GM19397 (cell line): ENCODE results near the gene ZNF582.

Source experiments
- ATAC-seq: cut with Tn5 transposase; IDR thresholded peaks from one replicate; pipeline ENCODE4 v1.9.1; 2021; ENCODE audit warnings: mild to moderate bottlenecking, moderate library complexity; ENCODE audit not compliant: unreplicated experiment

ZNF582 gene

GRCh38 chr19:56393119-56394012 is at the start of gene ZNF582:
ZNF582 (minus strand) TSS chr19:56393534; CDS start chr19:56391752, 1,782 bp downstream.
- ATAC-seq, result peak; percentile 90

GRCh38 chr19:56441206-56441792 is 48.0 kb upstream of the ZNF582 start:
- ATAC-seq, result no peak

- ATAC-seq, result no peak
Measured at GRCh38 chr19:56423985-56424353, 30.6 kb upstream of the ZNF582 start.

- no peak for ATAC-seq
Measured at GRCh38 chr19:56423276-56423984, 30.1 kb upstream of the ZNF582 start.

GRCh38 chr19:56405062-56405461 is 11.7 kb upstream of the ZNF582 start:
- ATAC-seq, result no peak

GRCh38 chr19:56404705-56405056 is 11.3 kb upstream of the ZNF582 start:
- no peak for ATAC-seq

- peak; percentile 86 for ATAC-seq
Measured at GRCh38 chr19:56403764-56404704, 10.7 kb upstream of the ZNF582 start, which contains the start of gene ZNF583. ZNF583 (plus strand) TSS chr19:56404332; CDS start chr19:56407115, 2,783 bp downstream.

GRCh38 chr19:56403261-56403660 is 9.9 kb upstream of the ZNF582 start:
- ATAC-seq, result peak; percentile 5

- ATAC-seq, result no peak
Measured at GRCh38 chr19:56400485-56400884, 7.2 kb upstream of the ZNF582 start.

GRCh38 chr19:56398809-56399208 is 5.5 kb upstream of the ZNF582 start:
- ATAC-seq, result no peak

GRCh38 chr19:56383826-56384605 is 9.3 kb downstream of the ZNF582 start:
- ATAC-seq, result no peak

- ATAC-seq, result no peak
Measured at GRCh38 chr19:56377105-56377924, 16.0 kb downstream of the ZNF582 start.

- ATAC-seq, result no peak
Measured at GRCh38 chr19:56372281-56372680, 21.1 kb downstream of the ZNF582 start.

GRCh38 chr19:56369886-56370676 is 23.3 kb downstream of the ZNF582 start:
- no peak for ATAC-seq

GRCh38 chr19:56367829-56368711 is 25.3 kb downstream of the ZNF582 start:
- ATAC-seq, result no peak

- no peak for ATAC-seq
Measured at GRCh38 chr19:56360841-56361240, 32.5 kb downstream of the ZNF582 start.

- ATAC-seq, result no peak
Measured at GRCh38 chr19:56356944-56357343, 36.4 kb downstream of the ZNF582 start.
